ENCODE results near the gene TEAD3.

Gene TEAD3

DNA sequence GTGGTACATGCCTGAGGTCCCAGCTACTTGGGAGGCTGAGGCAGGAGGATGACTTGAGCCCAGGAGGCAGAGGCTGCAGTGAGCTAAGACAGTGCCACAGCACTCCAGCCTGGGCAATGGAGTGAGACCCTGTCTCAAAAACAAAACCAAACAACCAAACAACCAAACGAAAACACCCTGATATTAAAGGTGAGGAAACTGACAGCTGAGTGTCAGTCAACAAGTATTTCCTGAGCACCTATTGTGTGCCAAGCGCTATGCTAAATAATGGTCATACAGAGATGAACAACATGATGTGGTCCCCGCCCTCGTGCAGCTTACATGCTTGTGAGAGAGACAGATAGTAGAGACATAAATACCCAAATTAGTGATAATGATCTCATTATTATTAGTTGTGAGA is 17.7 kb upstream of the TEAD3 start:
- no peak for DNase-seq (ENCODE audit: extremely low spot score)
- POLR2A ChIA-PET, result no interaction called here
- CTCF ChIA-PET, result interaction anchor here (0.8 to 1.2 kb wide), 3 partner anchors 8 to 282 kb away, joined by 3 to 4 read pairs (median 3); partner anchors contain the start of gene CLPS
- TF ChIP-seq, protein P1, sequence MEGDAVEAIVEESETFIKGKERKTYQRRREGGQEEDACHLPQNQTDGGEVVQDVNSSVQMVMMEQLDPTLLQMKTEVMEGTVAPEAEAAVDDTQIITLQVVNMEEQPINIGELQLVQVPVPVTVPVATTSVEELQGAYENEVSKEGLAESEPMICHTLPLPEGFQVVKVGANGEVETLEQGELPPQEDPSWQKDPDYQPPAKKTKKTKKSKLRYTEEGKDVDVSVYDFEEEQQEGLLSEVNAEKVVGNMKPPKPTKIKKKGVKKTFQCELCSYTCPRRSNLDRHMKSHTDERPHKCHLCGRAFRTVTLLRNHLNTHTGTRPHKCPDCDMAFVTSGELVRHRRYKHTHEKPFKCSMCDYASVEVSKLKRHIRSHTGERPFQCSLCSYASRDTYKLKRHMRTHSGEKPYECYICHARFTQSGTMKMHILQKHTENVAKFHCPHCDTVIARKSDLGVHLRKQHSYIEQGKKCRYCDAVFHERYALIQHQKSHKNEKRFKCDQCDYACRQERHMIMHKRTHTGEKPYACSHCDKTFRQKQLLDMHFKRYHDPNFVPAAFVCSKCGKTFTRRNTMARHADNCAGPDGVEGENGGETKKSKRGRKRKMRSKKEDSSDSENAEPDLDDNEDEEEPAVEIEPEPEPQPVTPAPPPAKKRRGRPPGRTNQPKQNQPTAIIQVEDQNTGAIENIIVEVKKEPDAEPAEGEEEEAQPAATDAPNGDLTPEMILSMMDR (IDR thresholded peaks at IDR 0.05; ENCODE audit: control extremely low read depth, extremely low read depth, low read depth, missing control alignments), result no peak

DNA sequence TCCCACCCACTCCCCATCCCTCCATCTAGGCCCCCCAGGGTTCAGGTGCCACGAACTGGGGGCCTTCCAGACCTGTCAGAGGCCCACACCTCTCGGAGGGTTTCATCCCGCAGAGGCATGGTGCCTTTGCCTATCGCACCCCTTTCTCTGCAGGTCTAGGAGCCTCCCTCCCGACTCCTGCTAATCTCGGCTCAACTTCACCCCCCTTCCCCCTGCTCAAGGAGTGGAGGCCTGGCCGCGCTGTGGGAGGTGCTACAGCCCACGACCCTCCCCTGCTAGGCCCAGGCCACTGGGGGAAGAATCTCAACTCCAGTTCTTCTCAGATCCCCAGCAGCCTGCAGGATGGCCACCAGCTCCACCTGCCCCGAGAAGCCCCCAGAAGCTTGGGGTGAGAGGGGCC is 15.9 kb upstream of the TEAD3 start, which contains the start of gene TULP1:
TULP1 (minus strand) TSS at position 157 of the 400 bp plus-strand sequence; CDS start at position 119, 38 bp downstream.
- CTCF ChIA-PET, result no interaction called here
- no peak for DNase-seq (ENCODE audit: extremely low spot score)
- POLR2A ChIA-PET, result no interaction called here
- TF ChIP-seq, protein P1 (IDR thresholded peaks at IDR 0.05; ENCODE audit: control extremely low read depth, extremely low read depth, low read depth, missing control alignments), result no peak

DNA sequence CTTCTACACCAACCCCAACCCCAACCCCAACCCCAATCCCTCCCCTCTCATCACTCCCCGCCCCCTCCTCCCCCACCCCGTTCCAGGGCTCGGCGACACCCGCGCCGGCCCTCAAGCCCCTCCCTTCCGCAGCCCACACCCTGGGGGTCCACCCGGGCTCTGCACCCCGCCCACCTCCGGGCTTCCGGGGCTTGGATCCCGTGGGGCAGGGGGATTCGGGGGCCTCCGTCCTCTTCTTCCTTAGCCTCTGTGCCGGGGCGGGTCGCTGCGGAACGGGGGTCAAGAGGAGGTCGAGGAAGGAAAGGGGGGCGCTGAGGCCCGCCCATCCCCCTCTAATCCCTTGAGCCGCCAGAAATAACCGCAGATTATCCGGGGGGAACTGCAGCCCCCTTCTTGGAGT is 15.1 kb upstream of the TEAD3 start:
- TF ChIP-seq, protein P1 (IDR thresholded peaks at IDR 0.05; ENCODE audit: control extremely low read depth, extremely low read depth, low read depth, missing control alignments), result no peak

DNA sequence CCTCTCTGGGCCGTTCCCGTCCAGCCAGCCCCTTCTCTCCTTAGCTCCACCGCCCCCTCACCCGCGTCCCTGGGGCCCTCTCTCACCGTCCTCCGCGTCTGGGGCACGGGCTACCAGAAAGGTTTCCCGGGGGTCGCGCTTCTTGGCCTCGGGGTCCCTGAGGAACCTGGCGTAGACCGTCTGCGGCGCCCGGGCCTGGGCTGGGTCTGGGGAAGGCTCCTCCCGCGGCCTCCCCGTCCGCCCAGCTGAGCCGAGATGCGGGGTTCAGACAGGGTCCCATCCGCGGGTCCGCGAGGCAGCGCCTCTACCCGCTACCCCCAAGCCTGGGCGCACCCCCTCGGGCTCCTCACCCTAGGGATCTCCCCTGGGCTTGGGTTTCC is 14.7 kb upstream of the TEAD3 start:
- ChIA-PET CTCF (interaction anchor here (0.8 kb wide), 1 partner anchor 40 kb away, joined by 3 read pairs; no protein-coding TSS in a partner anchor), POLR2A (interaction anchor here (0.6 kb wide), 1 partner anchor 131 kb away, joined by 3 read pairs; no protein-coding TSS in a partner anchor)
- TF ChIP-seq, protein P1 (IDR thresholded peaks at IDR 0.05; ENCODE audit: control extremely low read depth, extremely low read depth, low read depth, missing control alignments), result no peak
- no peak for DNase-seq (ENCODE audit: extremely low spot score)

More for the DNA sequence above, 15.1 kb upstream of the TEAD3 start:
- ChIA-PET CTCF (no interaction called here), POLR2A (interaction anchor here (0.6 kb wide), 1 partner anchor 130 kb away, joined by 3 read pairs; no protein-coding TSS in a partner anchor)
- no peak for DNase-seq (ENCODE audit: extremely low spot score)

DNA sequence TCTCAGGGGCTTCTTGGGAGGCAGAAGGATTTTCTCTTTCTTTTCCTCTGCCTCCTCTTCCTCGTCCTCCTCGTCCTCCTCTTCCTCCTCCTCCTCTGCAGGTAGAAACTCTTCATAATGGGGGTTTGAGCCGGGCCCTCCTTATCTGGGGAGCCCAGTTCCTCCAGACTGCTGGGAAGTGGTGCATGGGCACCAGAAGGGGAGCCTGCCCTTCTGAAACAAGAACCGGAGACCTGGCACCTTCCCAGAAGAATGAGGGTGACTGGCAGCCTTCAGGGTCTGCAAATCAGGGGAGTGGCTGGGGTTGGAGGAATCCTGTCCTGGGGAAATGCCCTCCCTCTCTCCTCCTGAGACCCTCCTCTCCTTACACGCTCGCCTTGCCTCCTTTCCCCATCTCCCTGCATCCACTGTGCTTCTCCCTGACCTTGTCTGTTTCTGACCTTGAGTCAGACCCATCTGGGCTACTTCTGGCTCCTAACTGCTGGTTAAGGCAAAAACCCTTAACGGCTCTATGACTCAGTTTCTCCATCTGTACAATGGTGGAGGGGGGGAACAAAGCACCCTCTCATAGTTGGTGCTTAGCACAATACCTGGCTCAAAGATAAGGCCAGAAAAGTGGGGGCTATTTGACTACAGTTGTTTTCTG is 14.2 kb upstream of the TEAD3 start:
- CTCF ChIA-PET, result interaction anchor here (0.8 kb wide), 1 partner anchor 40 kb away, joined by 3 read pairs; no protein-coding TSS in a partner anchor
- POLR2A ChIA-PET, result interaction anchor here (0.6 kb wide), 1 partner anchor 131 kb away, joined by 3 read pairs; no protein-coding TSS in a partner anchor
- no peak for DNase-seq (ENCODE audit: extremely low spot score)
- TF ChIP-seq, protein P1 (IDR thresholded peaks at IDR 0.05; ENCODE audit: control extremely low read depth, extremely low read depth, low read depth, missing control alignments), result no peak

DNA sequence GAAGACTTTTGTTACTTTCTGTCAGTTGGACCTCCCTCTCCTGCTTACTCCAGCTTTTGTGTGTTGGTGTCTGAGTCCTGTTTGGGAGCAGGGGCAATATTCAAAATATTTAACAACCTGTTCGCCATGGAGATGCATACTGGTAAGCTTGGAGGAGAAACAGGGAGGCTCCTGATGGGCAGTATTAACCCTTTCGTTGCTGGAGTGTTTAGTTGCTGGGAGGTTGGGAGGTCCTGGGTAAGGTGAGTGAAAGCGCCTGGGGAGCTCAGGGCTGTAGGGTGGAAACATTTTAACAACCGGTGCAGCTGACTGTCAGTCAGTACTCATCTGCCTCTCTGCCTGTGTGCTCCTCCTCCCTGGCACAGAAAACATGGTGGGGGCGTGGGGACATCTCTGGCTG is 11.7 kb upstream of the TEAD3 start:
- ChIA-PET POLR2A (no interaction called here), CTCF (interaction anchor here (2.7 kb wide), 1 partner anchor 15 kb away, joined by 13 read pairs; no protein-coding TSS in a partner anchor)
- no peak for DNase-seq (ENCODE audit: extremely low spot score)
- TF ChIP-seq, protein P1 (IDR thresholded peaks at IDR 0.05; ENCODE audit: control extremely low read depth, extremely low read depth, low read depth, missing control alignments), result no peak

Data from GM10248 (cell line).